C4-2B (cell line): ENCODE measurements around the gene IDH3G.

Experiments used
- H3K27ac ChIP-seq: fragments of 450-650 bp; 2 replicates; pipeline ENCODE4 v1.5.1; 2017
- ZFX ChIP-seq: fragments of 450-650 bp; IDR thresholded peaks from 2 replicates; pipeline ENCODE4 v1.6.1; 2017
- TF ChIP-seq, protein P1 (sequence below): fragments of 450-650 bp; conservative IDR thresholded peaks from 2 replicates; pipeline ENCODE4 v1.5.1; 2017; ENCODE audit warnings: mild to moderate bottlenecking

IDH3G gene

DNA sequence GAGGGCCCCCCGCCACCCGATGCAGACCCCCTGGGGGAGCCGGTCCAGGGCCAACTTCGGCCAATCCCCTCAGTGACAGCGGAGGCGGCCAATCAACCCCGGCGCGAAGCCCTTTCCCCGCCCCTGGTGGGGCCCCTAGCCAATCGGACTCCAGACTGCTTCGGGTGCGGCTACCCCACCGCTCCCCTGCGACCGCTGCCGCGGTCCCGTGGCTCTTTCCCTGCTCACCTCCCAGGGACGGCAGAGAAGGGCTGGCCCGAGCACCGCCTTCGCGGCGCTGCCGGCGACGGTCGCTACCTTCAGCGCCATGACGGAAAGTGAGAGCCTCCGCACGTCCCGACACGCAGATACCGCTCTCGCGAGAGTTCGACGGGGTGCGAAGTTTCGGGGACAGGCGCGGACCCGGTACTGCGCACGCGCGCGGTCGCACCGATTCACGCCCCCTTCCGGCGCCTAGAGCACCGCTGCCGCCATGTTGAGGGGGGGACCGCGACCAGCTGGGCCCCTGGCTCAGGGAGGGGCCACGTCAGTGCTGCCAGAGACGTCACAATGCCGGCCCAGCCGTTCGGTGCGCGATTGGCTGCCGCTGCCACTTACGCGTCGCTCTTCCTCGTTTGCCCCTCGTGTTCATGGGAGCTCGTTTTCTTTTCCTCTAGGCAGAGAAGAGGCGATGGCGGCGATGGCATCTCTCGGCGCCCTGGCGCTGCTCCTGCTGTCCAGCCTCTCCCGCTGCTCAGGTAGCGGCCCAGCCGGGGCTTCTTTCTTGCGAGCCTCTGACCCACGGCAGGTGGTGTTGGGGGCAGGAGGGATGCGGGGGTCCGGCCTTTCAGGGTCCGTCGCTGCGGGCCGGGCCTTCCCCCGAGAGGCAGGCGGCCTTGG is at the start of gene IDH3G, which contains the start of gene SSR4:
Gene IDH3G (minus strand): TSS at position 358 of the 879 bp plus-strand sequence. CDS start 49 bp downstream, at position 309.
Gene SSR4 (plus strand): TSS at position 651 of the 879 bp plus-strand sequence. CDS start 20 bp downstream, at position 671.
- peak; percentile 61; the same call in 1 of the 2 replicates for TF ChIP-seq ZFX
- TF ChIP-seq, protein P1, sequence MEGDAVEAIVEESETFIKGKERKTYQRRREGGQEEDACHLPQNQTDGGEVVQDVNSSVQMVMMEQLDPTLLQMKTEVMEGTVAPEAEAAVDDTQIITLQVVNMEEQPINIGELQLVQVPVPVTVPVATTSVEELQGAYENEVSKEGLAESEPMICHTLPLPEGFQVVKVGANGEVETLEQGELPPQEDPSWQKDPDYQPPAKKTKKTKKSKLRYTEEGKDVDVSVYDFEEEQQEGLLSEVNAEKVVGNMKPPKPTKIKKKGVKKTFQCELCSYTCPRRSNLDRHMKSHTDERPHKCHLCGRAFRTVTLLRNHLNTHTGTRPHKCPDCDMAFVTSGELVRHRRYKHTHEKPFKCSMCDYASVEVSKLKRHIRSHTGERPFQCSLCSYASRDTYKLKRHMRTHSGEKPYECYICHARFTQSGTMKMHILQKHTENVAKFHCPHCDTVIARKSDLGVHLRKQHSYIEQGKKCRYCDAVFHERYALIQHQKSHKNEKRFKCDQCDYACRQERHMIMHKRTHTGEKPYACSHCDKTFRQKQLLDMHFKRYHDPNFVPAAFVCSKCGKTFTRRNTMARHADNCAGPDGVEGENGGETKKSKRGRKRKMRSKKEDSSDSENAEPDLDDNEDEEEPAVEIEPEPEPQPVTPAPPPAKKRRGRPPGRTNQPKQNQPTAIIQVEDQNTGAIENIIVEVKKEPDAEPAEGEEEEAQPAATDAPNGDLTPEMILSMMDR: no peak

DNA sequence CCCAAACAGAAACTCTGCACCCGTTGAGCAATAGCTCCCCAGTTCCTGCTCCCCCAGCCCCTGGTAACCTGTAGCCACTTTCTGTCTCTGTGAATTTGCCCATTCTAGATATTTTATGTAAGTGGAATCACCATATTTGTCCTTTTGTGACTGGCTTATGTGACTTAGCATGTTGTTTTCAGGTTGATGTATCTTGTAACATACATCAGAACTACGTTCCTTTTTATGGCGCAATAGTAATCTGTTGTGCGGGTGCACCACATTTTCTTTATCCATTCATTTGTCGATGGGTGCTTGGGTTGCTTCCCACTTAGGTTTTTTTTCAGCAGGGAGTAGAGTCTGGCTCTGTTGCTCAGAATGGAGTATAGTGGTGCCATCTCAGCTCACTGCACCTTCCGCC is 42.7 kb upstream of the IDH3G start:
- no peak overlapping the region for H3K27ac ChIP-seq
- TF ChIP-seq ZFX: no peak
- TF ChIP-seq, protein P1: no peak

More for the DNA sequence above, at the start of gene IDH3G, which contains the start of gene SSR4:
- H3K27ac ChIP-seq: peak within 1 kb of the TSS; percentile 95

DNA sequence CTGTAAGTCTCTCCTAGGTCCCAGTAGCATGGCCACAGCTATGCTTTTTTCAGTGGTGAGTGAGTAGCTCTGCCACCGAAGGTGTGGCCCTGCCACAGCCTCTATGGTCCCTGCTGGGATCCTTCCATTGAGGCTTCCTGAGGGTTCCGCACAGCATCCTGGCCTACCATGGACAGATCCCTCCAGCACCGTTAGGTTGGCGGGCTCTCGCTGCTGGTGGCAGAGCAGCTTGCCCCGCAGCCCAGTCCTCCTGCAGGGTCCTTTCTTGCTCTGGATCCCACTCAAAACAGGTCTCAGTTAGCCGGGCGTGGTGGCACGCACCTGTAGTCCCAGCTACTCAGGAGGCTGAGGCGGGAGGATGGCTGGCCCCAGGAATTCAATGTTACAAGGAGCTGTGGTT is 38.6 kb upstream of the IDH3G start:
- H3K27ac ChIP-seq: no peak overlapping the region
- TF ChIP-seq, protein P1: no peak
- no peak for TF ChIP-seq ZFX

DNA sequence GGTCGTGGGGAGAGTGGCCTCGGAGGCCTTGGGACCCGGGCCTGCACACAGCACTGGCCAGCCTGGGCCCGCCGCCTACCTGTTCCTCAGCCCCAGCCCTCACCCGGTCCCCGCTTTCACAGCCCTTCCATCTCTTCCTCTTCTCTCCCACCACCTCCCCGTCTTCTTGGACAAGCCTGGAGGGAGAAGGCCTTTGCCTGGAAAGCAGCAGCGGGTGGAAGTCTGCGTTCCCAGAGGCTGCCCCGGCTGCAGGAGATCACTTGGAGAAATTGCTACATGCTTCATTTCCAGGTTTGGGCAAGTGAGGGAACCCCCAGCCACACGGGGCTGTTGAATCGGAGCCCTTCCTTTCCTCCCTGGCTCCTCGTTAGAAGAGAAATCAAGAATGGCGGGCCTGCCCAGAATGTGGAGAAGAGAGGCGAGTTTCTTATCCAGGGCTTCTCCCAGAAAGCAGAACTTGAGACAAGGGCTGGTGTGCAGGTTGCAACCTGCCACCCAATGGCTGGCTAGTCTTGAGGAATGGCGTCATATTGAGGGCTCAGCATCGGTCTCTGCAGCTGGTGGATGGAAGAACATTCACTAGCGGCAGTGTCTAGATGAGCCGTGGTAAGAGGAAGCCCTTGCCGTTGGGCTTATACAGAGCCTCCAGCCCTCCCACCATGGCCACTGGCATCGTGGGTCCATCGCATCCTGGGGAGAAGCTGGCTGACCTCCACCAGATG is 37.4 kb upstream of the IDH3G start:
- TF ChIP-seq, protein P1: no peak
- no peak for TF ChIP-seq ZFX

DNA sequence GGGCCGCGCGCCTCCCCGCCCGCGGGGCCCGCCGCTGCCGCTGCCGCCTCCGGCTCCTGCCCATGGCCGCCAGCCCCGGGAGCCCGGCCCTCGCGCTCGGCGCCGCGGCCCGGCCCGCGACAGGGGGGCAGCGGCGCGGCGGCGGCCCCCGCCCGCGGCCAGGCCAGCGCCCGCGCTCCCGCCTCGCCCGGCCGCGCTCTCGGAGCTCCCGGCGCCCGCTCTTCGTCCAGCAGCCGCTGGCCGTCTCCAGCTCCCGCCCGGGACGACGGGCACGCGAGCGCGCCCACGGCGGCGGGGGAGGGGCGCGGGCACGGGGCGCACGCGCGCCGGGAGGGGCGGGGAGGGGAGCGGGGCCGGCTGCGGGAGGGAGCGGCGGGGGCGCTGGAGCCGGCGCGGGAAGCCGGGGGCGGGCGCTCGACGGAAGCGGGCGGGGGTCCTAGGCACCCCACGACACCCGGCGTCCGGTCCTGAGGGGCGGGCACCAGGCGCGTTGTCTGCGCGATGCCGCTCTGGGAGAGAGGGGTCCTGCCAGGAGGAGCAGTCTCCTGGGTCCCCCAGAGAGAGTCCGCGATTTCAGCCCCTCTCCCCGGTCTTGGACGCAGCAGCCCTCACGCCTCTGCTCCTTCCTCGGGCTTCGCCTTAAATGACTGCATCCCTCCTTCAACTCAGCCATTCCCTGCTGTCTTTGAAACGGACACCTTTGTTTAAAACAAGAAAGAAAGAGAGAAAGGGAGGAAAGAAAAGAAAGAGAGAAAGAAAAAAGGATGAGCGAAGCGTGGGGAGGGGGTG is 36.7 kb upstream of the IDH3G start:
- no peak overlapping the region for H3K27ac ChIP-seq
- no peak for TF ChIP-seq ZFX
- TF ChIP-seq, protein P1: no peak

More for the DNA sequence above, 37.4 kb upstream of the IDH3G start:
- no peak overlapping the region for H3K27ac ChIP-seq

DNA sequence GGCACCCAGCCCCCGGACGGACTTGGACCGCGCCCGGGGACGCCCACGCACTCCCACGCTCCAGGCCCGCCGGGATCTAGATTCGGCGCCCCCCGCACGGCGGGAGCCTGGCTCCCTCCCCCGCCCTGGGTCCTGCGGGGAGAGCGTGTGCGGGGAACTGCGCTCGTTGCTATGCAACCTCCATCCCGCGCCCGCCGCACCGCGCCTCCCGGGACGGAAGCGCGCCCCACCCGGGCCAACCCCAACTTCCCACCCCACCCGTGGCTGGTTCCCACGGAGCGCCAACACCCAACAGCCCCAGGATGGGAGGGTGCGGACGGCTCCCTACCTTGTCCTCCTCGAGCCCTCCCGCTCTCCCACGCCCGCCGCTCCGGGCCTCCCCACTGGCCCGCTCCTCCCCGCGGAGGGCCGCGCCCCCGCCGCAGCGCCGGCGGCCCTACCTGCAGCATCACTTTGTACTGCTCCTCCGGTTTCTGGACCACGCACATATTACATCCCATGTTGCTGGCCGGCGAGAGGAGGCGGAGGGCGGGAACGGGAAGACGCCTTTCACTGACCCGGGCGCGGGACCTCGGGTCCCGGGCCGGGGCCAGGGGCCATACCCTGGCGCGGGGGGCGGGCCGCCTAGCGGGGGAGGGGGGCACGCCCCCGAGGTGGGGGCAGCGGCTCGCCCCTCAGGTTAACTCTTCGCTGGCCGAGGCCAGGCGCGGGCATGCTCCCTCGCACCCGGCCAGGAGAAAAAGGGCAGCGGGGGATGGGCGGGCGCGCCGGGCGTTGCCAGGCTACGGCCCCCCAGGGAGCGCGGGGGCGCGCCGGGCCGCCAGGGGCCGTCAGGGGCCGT is 35.8 kb upstream of the IDH3G start, which contains the start of gene PDZD4:
Gene PDZD4 (minus strand): TSS at position 746 of the 841 bp plus-strand sequence. CDS start 246 bp downstream, at position 500.
- no peak for TF ChIP-seq ZFX
- TF ChIP-seq, protein P1: no peak
- H3K27ac ChIP-seq: no peak within 1 kb of the TSS
